K562 (cell line): ENCODE measurements around the gene CCR7. TPM values are rescaled to one million over a fixed set of nuclear protein-coding genes. Genes with fewer than 3 reads are reported as not detected.

Experiments used
- ATAC-seq: fragments of 200-7000 bp; cut with Tn5 transposase; 3 replicates; pipeline ENCODE4 v1.9.1; 2020; ENCODE audit warnings: moderate library complexity
- BruUV-seq: library from RNA; stranded (reverse); fragments of 400-500 nt; replicated peaks from 2 replicates; lab custom pipeline; 2021; lab: Mats Ljungman, UMichigan
- CTCF ChIA-PET: fragments of 300-600 bp; formaldehyde crosslinking; extraction: SDS; loops from one replicate; lab custom pipeline; 2021; ENCODE audit warnings: low intra/inter-chr PET ratio; lab: Yijun Ruan, JAX
- POLR2A ChIA-PET: fragments of 300-600, 350-650 bp; sonication (Branson Sonifier 250); formaldehyde crosslinking; extraction: SDS; loops from one replicate; lab custom pipeline; 2021; ENCODE audit warnings: antibody characterized with exemption, inconsistent platforms; lab: Yijun Ruan, JAX
- DNase-seq, 4 experiments: peaks; one replicate each; pipeline versions ENCODE4 v3.0.0 to v3.0.0-alpha.2; 2011 to 2018; ENCODE audit warnings: low spot score in 3 of 4, mixed read lengths in 3 of 4; ENCODE audit errors: extremely low read depth in 1 of 4
- FAIRE-seq: peaks from 2 replicates; lab custom pipeline; 2011; peaks lifted over from hg19 to GRCh38; lab: Jason Lieb, UNC
- H2AFZ ChIP-seq: 2 replicates; pipeline ENCODE4 v1.6.0; 2011; ENCODE audit warnings: low read depth, low read length, control low read depth, inconsistent platforms
- H3K27ac ChIP-seq: fragments of 200-600 bp; 3 replicates; pipeline ENCODE4 v1.8.0; 2011; ENCODE audit warnings: low read depth, mild to moderate bottlenecking, control low read depth, inconsistent platforms, low read length, moderate library complexity, mixed read lengths; ENCODE audit errors: extremely low read depth
- H3K27me3 ChIP-seq, 2 experiments: fragments of 300-600 bp in 1 of 2; 2 replicates in 1 of 2; 3 replicates in 1 of 2; pipeline versions ENCODE4 v1.6.0 to v1.8.0; 2011; ENCODE audit warnings: inconsistent platforms in 2 of 2, low read length in 2 of 2, mild to moderate bottlenecking in 1 of 2, mixed read lengths in 1 of 2, moderate library complexity in 1 of 2; ENCODE audit not compliant: control insufficient read depth in 2 of 2, insufficient read depth in 2 of 2
- H3K36me3 ChIP-seq: fragments of 300-600 bp; 3 replicates; pipeline ENCODE4 v1.8.0; 2011; ENCODE audit warnings: mild to moderate bottlenecking, low read length, inconsistent platforms; ENCODE audit not compliant: control insufficient read depth, insufficient read depth
- H3K4me1 ChIP-seq, 2 experiments: fragments of 200-600 bp in 1 of 2; replicated peaks in 1 of 2; 2 replicates in 1 of 2; 3 replicates in 1 of 2; pipeline versions ENCODE4 v1.5.1 to v1.8.0; 2011; ENCODE audit warnings: inconsistent platforms in 2 of 2, low read length in 2 of 2, mild to moderate bottlenecking in 1 of 2, mixed read lengths in 1 of 2, moderate library complexity in 1 of 2; ENCODE audit not compliant: control insufficient read depth in 2 of 2, insufficient read depth in 2 of 2
- H3K4me2 ChIP-seq: 2 replicates; pipeline ENCODE4 v1.6.1; 2011; ENCODE audit warnings: low read length, control low read depth, inconsistent platforms, mixed read lengths; ENCODE audit not compliant: insufficient read depth
- H3K4me3 ChIP-seq: fragments of 200-600 bp; sonication (generic), shearing (Covaris generic); 2 replicates; pipeline ENCODE4 v1.5.1; 2016; ENCODE audit warnings: control low read depth, inconsistent platforms
- H3K79me2 ChIP-seq: fragments of 200-600 bp; 3 replicates; pipeline ENCODE4 v1.8.0; 2011; ENCODE audit warnings: low read length, inconsistent platforms; ENCODE audit not compliant: control insufficient read depth, insufficient read depth
- H3K9ac ChIP-seq, 2 experiments: 2 replicates each; pipeline versions ENCODE4 v1.6.0 to v1.6.1; 2011; ENCODE audit warnings: low read depth in 2 of 2, low read length in 2 of 2, control low read depth in 1 of 2, inconsistent platforms in 1 of 2, mild to moderate bottlenecking in 1 of 2, mixed read lengths in 1 of 2; ENCODE audit not compliant: insufficient read depth in 1 of 2
- H3K9me1 ChIP-seq: one replicate; pipeline ENCODE4 v1.6.0; 2011; ENCODE audit warnings: inconsistent platforms, mild to moderate bottlenecking, low read length, moderate library complexity; ENCODE audit not compliant: control insufficient read depth, insufficient read depth
- H3K9me3 ChIP-seq: replicated peaks from 2 replicates; pipeline ENCODE4 v1.5.1; 2011; ENCODE audit warnings: low read depth, low read length, inconsistent platforms; ENCODE audit not compliant: control insufficient read depth, insufficient read depth
- H4K20me1 ChIP-seq: replicated peaks from 2 replicates; pipeline ENCODE4 v1.6.1; 2011; ENCODE audit warnings: low read length, inconsistent platforms, mixed read lengths; ENCODE audit not compliant: control insufficient read depth, insufficient read depth
- CBX3 ChIP-seq, 2 experiments: IDR thresholded peaks; 1 replicate in 1 of 2; 2 replicates in 1 of 2; pipeline ENCODE4 v1.6.1; 2012; ENCODE audit warnings: inconsistent platforms in 2 of 2, low read length in 2 of 2, borderline replicate concordance in 1 of 2, control low read depth in 1 of 2
- CREB3L1 ChIP-seq: fragments of 450-650 bp; IDR thresholded peaks from 2 replicates; pipeline ENCODE4 v1.6.1; 2014; ENCODE audit warnings: low read depth, mild to moderate bottlenecking, moderate library complexity, borderline replicate concordance
- EWSR1 ChIP-seq: fragments of 450-650 bp; IDR thresholded peaks from 2 replicates; pipeline ENCODE4 v1.6.1; 2018; ENCODE audit warnings: borderline replicate concordance, mild to moderate bottlenecking, low read depth, moderate library complexity; ENCODE audit not compliant: partially characterized antibody
- JUND ChIP-seq, 2 experiments: IDR thresholded peaks; 2 replicates in 1 of 2; 3 replicates in 1 of 2; pipeline ENCODE4 v1.6.1; 2011; ENCODE audit warnings: borderline replicate concordance in 2 of 2, low read depth in 2 of 2, low read length in 2 of 2, improper control_type of control experiment in 1 of 2, missing biosample characterization in 1 of 2, missing genetic modification characterization in 1 of 2, missing genetic modification reagents in 1 of 2
- KLF1 ChIP-seq: fragments of 450-650 bp; IDR thresholded peaks from 2 replicates; pipeline ENCODE4 v1.6.1; 2016; ENCODE audit warnings: missing genetic modification characterization, missing compliant biosample characterization
- MAZ ChIP-seq, 2 experiments: fragments of 450-650 bp in 1 of 2; sonication (generic) in 1 of 2; formaldehyde crosslinking; IDR thresholded peaks in 1 of 2; conservative IDR thresholded peaks in 1 of 2; 2 replicates each; pipeline versions ENCODE4 v1.4.0 to v1.5.0; 2020; ENCODE audit warnings: mild to moderate bottlenecking in 1 of 2, missing genetic modification reagents in 1 of 2
- SAP30 ChIP-seq: fragments of 200-600 bp; sonication (generic); IDR thresholded peaks from 2 replicates; pipeline ENCODE4 v1.6.1; 2012; ENCODE audit warnings: borderline replicate concordance, low read depth, mild to moderate bottlenecking, moderate library complexity, low read length, control low read depth, inconsistent platforms; ENCODE audit not compliant: insufficient read depth, poor library complexity, severe bottlenecking
- SIRT6 ChIP-seq: IDR thresholded peaks from one replicate; pipeline ENCODE4 v1.6.1; 2012; ENCODE audit warnings: low read depth, mild to moderate bottlenecking, control low read depth, inconsistent platforms, low read length, moderate library complexity
- SLC30A9 ChIP-seq: fragments of 250-450 bp; sonication (Bioruptor Pico); IDR thresholded peaks from 2 replicates; pipeline ENCODE4 v1.8.0; 2022; ENCODE audit warnings: mild to moderate bottlenecking, moderate library complexity
- ZNF239 ChIP-seq: fragments of 250-450 bp; sonication (Bioruptor Pico); IDR thresholded peaks from 2 replicates; pipeline ENCODE4 v1.4.0; 2020; ENCODE audit warnings: mild to moderate bottlenecking
- ZNF830 ChIP-seq: fragments of 250-450 bp; sonication (Bioruptor Pico); IDR thresholded peaks from 2 replicates; pipeline ENCODE4 v1.5.0; 2021; ENCODE audit warnings: mild to moderate bottlenecking
- WGBS: fragments of 100-300 bp; shearing (Covaris generic); methylation state at CpG from one replicate; pipeline ENCODE4 v1.1.6; 2016; ENCODE audit warnings: low coverage, mixed read lengths; ENCODE audit not compliant: insufficient coverage; ENCODE audit errors: missing lambda C conversion rate; 5-methylcytosine and 5-hydroxymethylcytosine counted together
- in situ Hi-C: fragments of 300-500 bp; cut with MboI; formaldehyde crosslinking; loops from 4 replicates; pipeline ENCODE4 v1.15.0; 2018; ENCODE audit warnings: inconsistent platforms, mixed read lengths
- intact Hi-C: fragments of 100-400 bp; cut with micrococcal nuclease; formaldehyde crosslinking; loops from 2 replicates; pipeline ENCODE4 v1.14.2; 2022
- polyA plus RNA-seq, 8 experiments: library from polyadenylated mRNA; depleted of rRNA in 4 of 8; stranded (reverse) in 5 of 8; unstranded in 3 of 8; fragments of >200 nt; fragmentation: Nextera tagmentation in 2 of 8; fragmentation: Illumina TruSeq in 1 of 8; extraction: Ambion mirVana in 2 of 8; extraction: Trizol in 1 of 8; gene quantifications; 2 replicates each; pipeline versions ENCODE4 v1.2.1 to v1.2.3, GENCODE V29; 2011 to 2014; ENCODE audit warnings: inconsistent platforms in 1 of 8, missing spikeins in 1 of 8
- total RNA-seq, 7 experiments: library from RNA; depleted of rRNA in 6 of 7; stranded (reverse); fragments of >200 nt in 6 of 7; fragmentation: Illumina TruSeq in 2 of 7; extraction: Trizol in 2 of 7; gene quantifications; 2 replicates each; pipeline versions ENCODE4 v1.2.1 to v1.2.3, GENCODE V29; 2011 to 2021; ENCODE audit warnings: low replicate concordance in 1 of 7
- TF ChIP-seq, protein P1 (sequence below): IDR thresholded peaks from 2 replicates; pipeline ENCODE4 v1.6.1; 2011; ENCODE audit warnings: borderline replicate concordance, low read depth, mild to moderate bottlenecking, moderate library complexity, low read length; ENCODE audit not compliant: insufficient read depth, poor library complexity, severe bottlenecking
- TF ChIP-seq, protein P2 (sequence below): fragments of 450-650 bp; formaldehyde crosslinking; IDR thresholded peaks from 2 replicates; pipeline ENCODE4 v1.4.0; 2020; ENCODE audit warnings: mild to moderate bottlenecking, mixed read lengths

CCR7 gene
- total and polyA plus RNA-seq, 9 of the 15 experiments (the other 6 are each of a cell fraction or from before 2014, with no cell fraction given) = 0.14 to 1.4 (median 0.56) TPM

DNA sequence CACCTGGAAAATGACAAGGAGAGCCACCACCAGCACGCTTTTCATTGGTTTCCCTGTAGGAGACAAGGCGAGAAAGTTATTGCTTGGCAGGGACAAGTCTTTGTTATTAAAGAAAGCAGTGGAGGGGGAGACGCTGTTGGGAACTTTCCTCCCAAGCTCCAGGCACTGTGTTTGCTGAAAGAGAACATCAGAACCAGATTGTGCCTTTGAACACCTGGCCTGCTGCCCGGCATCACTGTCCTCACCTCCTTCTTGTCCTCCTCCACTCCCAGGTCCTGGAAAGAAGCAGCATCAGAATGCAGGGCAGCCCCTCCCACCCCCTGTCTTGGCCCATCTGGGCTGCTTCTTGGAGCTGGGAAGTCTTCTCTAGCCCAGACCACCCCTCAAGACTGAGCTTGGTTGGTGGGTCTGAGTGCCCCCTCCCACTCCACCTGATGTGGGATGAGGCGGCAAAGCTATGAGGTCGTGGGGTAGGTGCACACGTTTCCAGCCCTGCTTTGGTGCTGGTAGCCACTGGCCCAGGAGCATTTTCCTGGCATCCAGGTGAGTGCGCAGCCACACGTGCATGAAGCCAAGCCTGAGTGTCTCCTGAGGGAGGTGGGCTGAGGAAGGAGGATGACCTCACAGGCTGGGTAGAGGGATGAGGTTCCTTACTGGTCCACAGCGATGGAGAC, 6.2 kb downstream of the CCR7 start (continued):
- TF ChIP-seq ZNF830 (CRISPR knock-in tag) = no peak
- TF ChIP-seq SIRT6 = no peak
- TF ChIP-seq JUND (IDR thresholded peaks at IDR 0.05; ENCODE audit: borderline replicate concordance, low read depth, low read length) = no peak
- no peak for TF ChIP-seq JUND (tag; IDR thresholded peaks at IDR 0.05; ENCODE audit: borderline replicate concordance, low read depth, low read length)
- no peak for TF ChIP-seq SLC30A9 (CRISPR knock-in tag)

DNA sequence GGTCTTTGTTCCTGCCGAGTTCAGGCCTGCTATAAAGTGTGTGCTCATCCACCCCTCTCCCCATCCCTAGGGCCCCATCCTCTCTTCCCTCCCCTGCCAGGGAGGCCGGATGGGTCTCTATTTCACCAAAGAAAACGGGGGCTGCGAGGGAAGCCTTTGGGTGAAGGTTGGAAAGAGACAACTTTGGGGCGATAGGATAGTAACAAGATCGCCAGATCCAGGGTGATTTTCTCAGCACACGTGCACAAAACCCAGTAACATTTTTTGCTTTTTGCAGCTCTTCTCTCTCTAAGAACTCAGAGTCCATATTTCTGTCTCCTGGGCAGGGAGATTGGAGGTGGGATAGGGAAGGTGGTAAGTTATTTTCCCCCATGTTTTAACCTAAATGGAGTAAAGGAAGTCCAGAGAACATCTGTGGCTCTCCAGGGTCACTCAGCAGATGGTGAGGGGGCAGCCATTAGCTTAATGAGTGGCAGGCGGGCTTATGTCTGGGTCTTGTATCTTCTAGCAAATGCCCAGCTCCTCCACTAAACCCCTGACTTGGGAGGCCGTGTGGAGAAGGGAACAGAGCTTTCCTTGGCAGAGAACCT, 6.9 kb downstream of the CCR7 start:
- ChIA-PET POLR2A (interaction anchor here (0.6 to 2.0 kb wide), 5 partner anchors 24 to 269 kb away, joined by 3 to 8 read pairs (median 3); partner anchors contain the start of gene TOP2A), CTCF (no interaction called here)
- H3K9me1 ChIP-seq = no peaks in the 10 kb centered on the region
- H3K27ac ChIP-seq = no peak overlapping the region
- no peak overlapping the region for H3K9ac ChIP-seq
- FAIRE-seq (no peak), ATAC-seq (no peak), DNase-seq (no peak)
- H4K20me1 ChIP-seq = no peaks in the 10 kb centered on the region
- peaks cover 43 to 52% of the 10 kb centered on the region in 2 experiments for H3K4me1 ChIP-seq
- no peak overlapping the region for H3K4me3 ChIP-seq
- no peaks in the 10 kb centered on the region for H3K9me3 ChIP-seq
- no peaks in the 10 kb centered on the region for H3K79me2 ChIP-seq
- no peak overlapping the region for H2AFZ ChIP-seq
- 42% methylated on average over 8 of the region's 9 CpGs for WGBS
- intact Hi-C loops = no loop called here
- no TSS peak for BruUV-seq
- no peak overlapping the region for H3K4me2 ChIP-seq
- in situ Hi-C loops = no loop called here
- H3K36me3 ChIP-seq = no peaks in the 10 kb centered on the region
- H3K27me3 ChIP-seq = peaks cover 5 to 11% of the 10 kb centered on the region in 2 experiments; a peak in 2 of 5 replicates
- TF ChIP-seq SAP30 (no peak), CBX3 (IDR thresholded peaks at IDR 0.05; ENCODE audit: borderline replicate concordance in 1 of 2, low read length in 2 of 2) (no peak), ZNF239 (no peak), KLF1 (tag) (no peak), EWSR1 (no peak), CREB3L1 (no peak), MAZ (CRISPR knock-in tag; conservative IDR thresholded peaks at IDR 0.05 in 1 of 2, IDR thresholded peaks at IDR 0.05 in 1 of 2) (no peak)
- TF ChIP-seq, protein P1, sequence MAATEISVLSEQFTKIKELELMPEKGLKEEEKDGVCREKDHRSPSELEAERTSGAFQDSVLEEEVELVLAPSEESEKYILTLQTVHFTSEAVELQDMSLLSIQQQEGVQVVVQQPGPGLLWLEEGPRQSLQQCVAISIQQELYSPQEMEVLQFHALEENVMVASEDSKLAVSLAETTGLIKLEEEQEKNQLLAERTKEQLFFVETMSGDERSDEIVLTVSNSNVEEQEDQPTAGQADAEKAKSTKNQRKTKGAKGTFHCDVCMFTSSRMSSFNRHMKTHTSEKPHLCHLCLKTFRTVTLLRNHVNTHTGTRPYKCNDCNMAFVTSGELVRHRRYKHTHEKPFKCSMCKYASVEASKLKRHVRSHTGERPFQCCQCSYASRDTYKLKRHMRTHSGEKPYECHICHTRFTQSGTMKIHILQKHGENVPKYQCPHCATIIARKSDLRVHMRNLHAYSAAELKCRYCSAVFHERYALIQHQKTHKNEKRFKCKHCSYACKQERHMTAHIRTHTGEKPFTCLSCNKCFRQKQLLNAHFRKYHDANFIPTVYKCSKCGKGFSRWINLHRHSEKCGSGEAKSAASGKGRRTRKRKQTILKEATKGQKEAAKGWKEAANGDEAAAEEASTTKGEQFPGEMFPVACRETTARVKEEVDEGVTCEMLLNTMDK = no peak
- TF ChIP-seq, protein P2, sequence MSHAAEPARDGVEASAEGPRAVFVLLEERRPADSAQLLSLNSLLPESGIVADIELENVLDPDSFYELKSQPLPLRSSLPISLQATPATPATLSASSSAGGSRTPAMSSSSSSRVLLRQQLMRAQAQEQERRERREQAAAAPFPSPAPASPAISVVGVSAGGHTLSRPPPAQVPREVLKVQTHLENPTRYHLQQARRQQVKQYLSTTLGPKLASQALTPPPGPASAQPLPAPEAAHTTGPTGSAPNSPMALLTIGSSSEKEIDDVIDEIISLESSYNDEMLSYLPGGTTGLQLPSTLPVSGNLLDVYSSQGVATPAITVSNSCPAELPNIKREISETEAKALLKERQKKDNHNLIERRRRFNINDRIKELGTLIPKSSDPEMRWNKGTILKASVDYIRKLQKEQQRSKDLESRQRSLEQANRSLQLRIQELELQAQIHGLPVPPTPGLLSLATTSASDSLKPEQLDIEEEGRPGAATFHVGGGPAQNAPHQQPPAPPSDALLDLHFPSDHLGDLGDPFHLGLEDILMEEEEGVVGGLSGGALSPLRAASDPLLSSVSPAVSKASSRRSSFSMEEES (CRISPR knock-in tag) = no peak
